ENCODE data around the gene SH3PXD2A. TPM values are rescaled to one million over a fixed set of nuclear protein-coding genes. Genes with fewer than 3 reads are reported as not detected.

The SH3PXD2A gene
- total RNA-seq, 1 donor from 2014 or later: 17.3 TPM

DNA sequence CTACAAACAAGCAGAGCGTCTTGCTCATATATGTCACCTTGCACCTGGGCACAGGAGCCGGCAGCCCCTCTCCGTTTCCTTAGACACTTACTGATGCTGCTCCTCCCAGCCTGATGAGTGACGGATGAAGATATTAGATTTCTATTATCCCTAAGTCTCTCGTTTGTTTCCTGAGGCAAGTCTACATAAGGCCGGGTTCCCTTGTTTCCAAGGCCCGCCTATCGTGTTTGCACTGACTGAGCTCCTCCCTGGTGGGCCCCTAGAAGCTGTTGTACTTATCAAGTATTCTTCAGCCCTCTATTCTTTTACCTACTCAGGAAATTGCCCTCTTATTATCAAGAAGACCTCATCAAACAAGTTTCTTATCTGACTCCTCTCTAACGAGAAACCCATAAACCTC is 18.5 kb downstream of the SH3PXD2A start:
- TF ChIP-seq, protein P1, sequence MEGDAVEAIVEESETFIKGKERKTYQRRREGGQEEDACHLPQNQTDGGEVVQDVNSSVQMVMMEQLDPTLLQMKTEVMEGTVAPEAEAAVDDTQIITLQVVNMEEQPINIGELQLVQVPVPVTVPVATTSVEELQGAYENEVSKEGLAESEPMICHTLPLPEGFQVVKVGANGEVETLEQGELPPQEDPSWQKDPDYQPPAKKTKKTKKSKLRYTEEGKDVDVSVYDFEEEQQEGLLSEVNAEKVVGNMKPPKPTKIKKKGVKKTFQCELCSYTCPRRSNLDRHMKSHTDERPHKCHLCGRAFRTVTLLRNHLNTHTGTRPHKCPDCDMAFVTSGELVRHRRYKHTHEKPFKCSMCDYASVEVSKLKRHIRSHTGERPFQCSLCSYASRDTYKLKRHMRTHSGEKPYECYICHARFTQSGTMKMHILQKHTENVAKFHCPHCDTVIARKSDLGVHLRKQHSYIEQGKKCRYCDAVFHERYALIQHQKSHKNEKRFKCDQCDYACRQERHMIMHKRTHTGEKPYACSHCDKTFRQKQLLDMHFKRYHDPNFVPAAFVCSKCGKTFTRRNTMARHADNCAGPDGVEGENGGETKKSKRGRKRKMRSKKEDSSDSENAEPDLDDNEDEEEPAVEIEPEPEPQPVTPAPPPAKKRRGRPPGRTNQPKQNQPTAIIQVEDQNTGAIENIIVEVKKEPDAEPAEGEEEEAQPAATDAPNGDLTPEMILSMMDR (IDR thresholded peaks at IDR 0.05; ENCODE audit: insufficient read depth, low read depth, low read length): no peak
- no peak for TF ChIP-seq EZH2 (IDR thresholded peaks at IDR 0.05; ENCODE audit: insufficient read depth, low read length)
- H3K36me3 ChIP-seq (ENCODE audit: insufficient read depth, low read length): no peaks in the 10 kb centered on the region
- H4K20me1 ChIP-seq (ENCODE audit: insufficient read depth, low read length): peaks cover 44% of the 10 kb centered on the region
- FAIRE-seq (no peak), DNase-seq (ENCODE audit: low read depth) (no peak)
- no peak overlapping the region for H2AFZ ChIP-seq (ENCODE audit: low read depth, low read length)
- no peak overlapping the region for H3K27ac Mint-ChIP-seq (ENCODE audit: unreplicated experiment)
- no peaks in the 10 kb centered on the region for H3K4me1 ChIP-seq (ENCODE audit: insufficient read depth, low read length)
- peaks cover 34% of the 10 kb centered on the region for H3K79me2 ChIP-seq (ENCODE audit: insufficient read depth, low read length)
- H3K4me2 ChIP-seq (ENCODE audit: low read length): no peak overlapping the region
- H3K36me3 Mint-ChIP-seq (ENCODE audit: low read depth, unreplicated experiment): peaks cover 2% of the 10 kb centered on the region
- H3K9me3 Mint-ChIP-seq (ENCODE audit: unreplicated experiment): peaks cover under 1% of the 10 kb centered on the region
- peaks cover 13% of the 10 kb centered on the region for H3K4me1 Mint-ChIP-seq (ENCODE audit: low read depth, unreplicated experiment)
- H3K9me3 ChIP-seq (ENCODE audit: insufficient read depth, low read depth, low read length): no peaks in the 10 kb centered on the region
- H3K4me3 Mint-ChIP-seq (ENCODE audit: unreplicated experiment): no peak overlapping the region
- H3K27ac ChIP-seq (ENCODE audit: low read depth, low read length): no peak overlapping the region
- no peak overlapping the region for H3K4me3 ChIP-seq (ENCODE audit: insufficient read depth, low read depth, low read length)
- no peaks in the 10 kb centered on the region for H3K27me3 ChIP-seq (ENCODE audit: insufficient read depth, low read length)
- H3K27me3 Mint-ChIP-seq (ENCODE audit: low read depth, unreplicated experiment): no peaks in the 10 kb centered on the region
- H3K9ac ChIP-seq (ENCODE audit: low read length): no peak overlapping the region

DNA sequence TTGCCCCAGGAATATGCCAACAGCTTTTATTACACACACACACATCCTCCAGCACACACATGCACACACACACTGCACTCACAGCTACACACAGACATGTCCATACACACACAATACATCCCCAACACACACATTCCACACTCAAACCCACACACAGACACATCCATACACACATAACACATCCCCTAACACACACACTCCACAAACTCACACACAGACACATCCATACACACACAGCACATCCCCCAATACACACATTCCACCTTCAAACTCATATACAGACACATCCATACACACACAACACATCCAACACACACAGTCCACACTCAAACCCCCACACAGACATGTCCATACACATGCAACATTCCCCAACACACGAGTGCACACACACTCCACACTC is 19.1 kb downstream of the SH3PXD2A start:
- DNase-seq (ENCODE audit: low read depth) (no peak), FAIRE-seq (no peak)
- no peak overlapping the region for H3K4me3 Mint-ChIP-seq (ENCODE audit: unreplicated experiment)
- H2AFZ ChIP-seq (ENCODE audit: low read depth, low read length): no peak overlapping the region
- no peaks in the 10 kb centered on the region for H3K36me3 Mint-ChIP-seq (ENCODE audit: low read depth, unreplicated experiment)
- peaks cover 43% of the 10 kb centered on the region for H4K20me1 ChIP-seq (ENCODE audit: insufficient read depth, low read length)
- H3K27me3 Mint-ChIP-seq (ENCODE audit: low read depth, unreplicated experiment): no peaks in the 10 kb centered on the region
- H3K4me3 ChIP-seq (ENCODE audit: insufficient read depth, low read depth, low read length): no peak overlapping the region
- H3K9me3 ChIP-seq (ENCODE audit: insufficient read depth, low read depth, low read length): no peaks in the 10 kb centered on the region
- H3K79me2 ChIP-seq (ENCODE audit: insufficient read depth, low read length): peaks cover 34% of the 10 kb centered on the region
- peaks cover 13% of the 10 kb centered on the region for H3K4me1 Mint-ChIP-seq (ENCODE audit: low read depth, unreplicated experiment)
- H3K27me3 ChIP-seq (ENCODE audit: insufficient read depth, low read length): no peaks in the 10 kb centered on the region
- no peaks in the 10 kb centered on the region for H3K4me1 ChIP-seq (ENCODE audit: insufficient read depth, low read length)
- no peak overlapping the region for H3K9ac ChIP-seq (ENCODE audit: low read length)
- H3K36me3 ChIP-seq (ENCODE audit: insufficient read depth, low read length): no peaks in the 10 kb centered on the region
- no peak for TF ChIP-seq EZH2 (IDR thresholded peaks at IDR 0.05; ENCODE audit: insufficient read depth, low read length)
- TF ChIP-seq, protein P1 (IDR thresholded peaks at IDR 0.05; ENCODE audit: insufficient read depth, low read depth, low read length): no peak
- H3K27ac ChIP-seq (ENCODE audit: low read depth, low read length): no peak overlapping the region
- no peak overlapping the region for H3K27ac Mint-ChIP-seq (ENCODE audit: unreplicated experiment)
- H3K4me2 ChIP-seq (ENCODE audit: low read length): no peak overlapping the region
- H3K9me3 Mint-ChIP-seq (ENCODE audit: unreplicated experiment): peaks cover 2% of the 10 kb centered on the region

DNA sequence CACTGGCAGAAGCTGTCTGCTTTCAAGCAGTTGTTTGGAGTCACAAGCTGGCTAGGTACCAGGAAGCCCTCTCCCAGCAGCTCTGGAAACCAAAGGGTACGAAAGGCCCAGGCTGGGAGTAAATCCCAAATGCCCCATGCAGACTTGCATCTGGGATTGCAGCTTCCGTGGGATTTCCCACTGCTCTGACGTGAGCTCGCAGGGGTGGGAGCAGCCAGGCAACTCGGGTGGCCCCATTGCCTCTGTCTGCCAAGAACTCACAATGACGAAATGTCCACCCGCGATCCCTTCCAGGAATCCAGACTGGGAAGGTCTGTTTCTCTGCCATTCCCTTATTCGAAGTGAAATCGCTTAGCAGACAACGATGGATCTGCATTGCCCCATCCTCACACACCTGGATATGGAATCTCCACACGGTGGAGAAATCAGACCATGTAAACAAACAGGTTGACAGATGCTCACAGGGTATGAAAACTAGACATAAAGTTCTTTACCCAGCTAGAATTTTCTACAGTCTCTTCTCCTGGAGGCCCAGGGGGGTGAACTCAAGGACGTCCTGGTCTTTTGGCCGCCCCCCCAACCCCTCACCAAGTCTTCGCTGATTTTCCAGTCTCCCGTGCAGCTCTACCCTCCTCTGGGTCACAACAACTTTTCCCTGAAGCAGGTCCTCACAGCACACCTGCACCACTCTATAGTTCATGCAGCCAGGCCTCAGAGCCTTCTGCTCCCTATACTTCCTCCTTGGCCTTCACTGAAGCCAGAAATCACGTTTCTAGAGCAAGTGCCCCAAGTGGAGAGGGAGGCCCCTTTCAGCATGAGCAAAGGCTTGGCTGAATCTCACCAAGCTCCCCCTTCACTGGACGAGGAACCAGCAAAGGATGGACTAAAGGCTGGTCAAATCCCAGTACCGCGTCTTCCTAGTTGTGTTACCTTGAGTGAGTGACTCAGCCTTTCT is 20.0 kb downstream of the SH3PXD2A start:
- no peak for FAIRE-seq
- peak; percentile 53 for DNase-seq (ENCODE audit: low read depth)
- Histone ChIP-seq H3K4me2 (ENCODE audit: low read length) (no peak overlapping the region), H4K20me1 (ENCODE audit: insufficient read depth, low read length) (peaks cover 39% of the 10 kb centered on the region), H2AFZ (ENCODE audit: low read depth, low read length) (no peak overlapping the region), H3K9ac (ENCODE audit: low read length) (no peak overlapping the region), H3K27me3 (ENCODE audit: insufficient read depth, low read length) (no peaks in the 10 kb centered on the region), H3K79me2 (ENCODE audit: insufficient read depth, low read length) (peaks cover 29% of the 10 kb centered on the region), H3K4me3 (ENCODE audit: insufficient read depth, low read depth, low read length) (no peak overlapping the region), H3K36me3 (ENCODE audit: insufficient read depth, low read length) (no peaks in the 10 kb centered on the region), H3K9me3 (ENCODE audit: insufficient read depth, low read depth, low read length) (no peaks in the 10 kb centered on the region), H3K4me1 (ENCODE audit: insufficient read depth, low read length) (no peaks in the 10 kb centered on the region), H3K27ac (ENCODE audit: low read depth, low read length) (no peak overlapping the region)
- Mint-ChIP-seq H3K9me3 (ENCODE audit: unreplicated experiment) (peaks cover 2% of the 10 kb centered on the region), H3K36me3 (ENCODE audit: low read depth, unreplicated experiment) (no peaks in the 10 kb centered on the region), H3K27me3 (ENCODE audit: low read depth, unreplicated experiment) (no peaks in the 10 kb centered on the region), H3K4me3 (ENCODE audit: unreplicated experiment) (no peak overlapping the region), H3K4me1 (ENCODE audit: low read depth, unreplicated experiment) (peaks cover 13% of the 10 kb centered on the region), H3K27ac (ENCODE audit: unreplicated experiment) (no peak overlapping the region)
- TF ChIP-seq, protein P1 (IDR thresholded peaks at IDR 0.05; ENCODE audit: insufficient read depth, low read depth, low read length): no peak
- TF ChIP-seq EZH2 (IDR thresholded peaks at IDR 0.05; ENCODE audit: insufficient read depth, low read length): no peak
